ENCODE data around the gene DBI. TPM values are rescaled to one million over a fixed set of nuclear protein-coding genes. Genes with fewer than 3 reads are reported as not detected.
A peak's percentile ranks its signal among the peaks of the same experiment; 100 is the strongest.

The DBI gene
- polyA plus RNA-seq, 4 donors, result 461 to 1,006 (median 574) TPM

DNA sequence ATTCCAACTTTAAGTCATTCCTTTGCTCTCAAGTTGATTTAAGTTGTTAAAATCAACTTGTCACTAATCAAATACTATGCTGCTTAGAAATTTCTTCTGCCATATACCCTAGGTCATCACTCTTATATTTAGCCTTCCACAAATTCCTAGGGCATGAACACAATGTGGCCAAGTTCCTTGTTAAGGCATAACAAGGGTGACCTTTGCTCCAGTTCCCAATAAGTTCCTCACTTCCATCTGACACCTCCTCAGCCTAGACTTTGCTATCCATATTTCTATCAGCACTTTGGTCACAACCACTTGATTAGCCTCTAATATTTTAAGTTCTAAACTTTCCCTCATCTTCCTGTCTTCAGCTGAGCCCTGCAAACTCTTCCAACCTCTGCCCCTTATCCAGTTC is 55.0 kb downstream of the DBI start:
- DNase-seq (peak; percentile 47 to 86), FAIRE-seq (no peak)
- Histone ChIP-seq H3K4me1 (ENCODE audit: control insufficient read depth in 3 of 3, insufficient read depth in 2 of 3, low read depth in 1 of 3, low read length in 2 of 3) (peaks cover 8 to 78% (median 25%) of the 10 kb centered on the region in 3 donors), H3K4me3 (ENCODE audit: low read depth in 1 of 3, low read length in 3 of 3) (no peak overlapping the region), H3K9me3 (ENCODE audit: control insufficient read depth in 2 of 2, insufficient read depth in 1 of 2, low read depth in 1 of 2, low read length in 1 of 2) (peaks cover 0 to 19% of the 10 kb centered on the region in 2 donors), H3K27me3 (ENCODE audit: control insufficient read depth in 3 of 3, insufficient read depth in 3 of 3, low read length in 3 of 3) (no peaks in the 10 kb centered on the region), H3K36me3 (ENCODE audit: control insufficient read depth in 3 of 3, insufficient read depth in 2 of 3, low read depth in 1 of 3, low read length in 3 of 3) (no peaks in the 10 kb centered on the region), H3K27ac (ENCODE audit: low read depth in 1 of 3, low read length in 2 of 3) (peak overlapping the region in 2 of 3 donors; percentile 57 to 90)

Other genes starting within 250 kb of the DBI start
- not detected for gene C1QL2, start 208.2 kb upstream of the DBI start, polyA plus RNA-seq
- 10 to 100 TPM in 1 of 4 donors, 1 to 10 TPM in 3; 1.3 to 19.2 (median 3.2) TPM for gene STEAP3, start 143.1 kb upstream of the DBI start, polyA plus RNA-seq
- 10 to 100 TPM; 11.0 to 13.5 (median 12.2) TPM for gene C2orf76, start 143 bp upstream of the DBI start, polyA plus RNA-seq
- 100 to 1,000 TPM in 1 of 4 donors, 10 to 100 TPM in 3; 43.2 to 124 (median 84.3) TPM for gene TMEM37, start 64.9 kb downstream of the DBI start, polyA plus RNA-seq
- 10 to 100 TPM; 15.0 to 48.8 (median 42.3) TPM for gene SCTR, start 157.5 kb downstream of the DBI start, polyA plus RNA-seq
- gene CFAP221, start 177.5 kb downstream of the DBI start, polyA plus RNA-seq, result 10 to 100 TPM in 2 of 4 donors, 1 to 10 TPM in 2; 2.2 to 19.4 (median 6.6) TPM